A204.1 (cell line): ENCODE measurements around the gene ZNF101.

Source experiments
- FAIRE-seq: peaks from 2 replicates; lab custom pipeline; 2012; peaks lifted over from hg19 to GRCh38; lab: Jason Lieb, UNC

The ZNF101 gene

GRCh38 chr19:19668230-19669012, at the start of gene ZNF101:
ZNF101 (plus strand) TSS chr19:19668839; CDS start chr19:19668964, 125 bp downstream.
- FAIRE-seq, result peak; percentile 59

DNA sequence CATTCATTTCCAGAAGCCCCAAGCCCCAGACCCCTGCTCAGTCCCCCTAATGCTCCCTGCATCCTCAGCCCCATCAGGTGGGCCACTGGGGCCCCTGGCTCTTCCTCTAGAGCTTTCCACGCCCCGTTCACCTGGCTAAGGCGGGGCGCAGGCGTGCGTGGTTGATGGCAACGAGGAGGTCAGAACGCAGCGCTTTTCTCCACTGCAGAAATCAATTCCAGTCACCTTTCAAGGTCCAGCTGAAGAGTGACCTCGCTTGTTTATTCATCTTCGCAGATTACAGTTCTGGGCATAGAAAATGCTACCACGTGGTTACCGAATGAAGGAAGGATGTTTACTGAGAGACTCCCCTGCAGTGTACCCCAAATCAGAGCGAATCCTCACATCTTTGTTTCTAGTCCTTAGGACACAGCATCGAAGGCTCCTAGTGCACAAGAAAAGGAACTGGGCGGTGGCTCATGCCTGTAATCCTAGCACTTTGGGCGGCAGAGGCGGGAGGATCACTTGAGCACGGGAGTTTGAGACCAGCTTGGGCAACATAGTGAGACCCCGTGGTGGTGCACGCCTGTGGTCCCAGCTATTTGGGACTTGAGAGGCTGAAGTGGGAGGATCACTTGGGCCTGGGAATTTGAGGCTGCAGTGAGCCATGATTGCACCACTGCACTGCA, 49.3 kb upstream of the ZNF101 start:
- no peak for FAIRE-seq

GRCh38 chr19:19619849-19620210, 48.8 kb upstream of the ZNF101 start:
- FAIRE-seq, result no peak

GRCh38 chr19:19623383-19623782, 45.3 kb upstream of the ZNF101 start:
- FAIRE-seq, result no peak

- no peak for FAIRE-seq
Measured at GRCh38 chr19:19624032-19624570, 44.5 kb upstream of the ZNF101 start.

DNA sequence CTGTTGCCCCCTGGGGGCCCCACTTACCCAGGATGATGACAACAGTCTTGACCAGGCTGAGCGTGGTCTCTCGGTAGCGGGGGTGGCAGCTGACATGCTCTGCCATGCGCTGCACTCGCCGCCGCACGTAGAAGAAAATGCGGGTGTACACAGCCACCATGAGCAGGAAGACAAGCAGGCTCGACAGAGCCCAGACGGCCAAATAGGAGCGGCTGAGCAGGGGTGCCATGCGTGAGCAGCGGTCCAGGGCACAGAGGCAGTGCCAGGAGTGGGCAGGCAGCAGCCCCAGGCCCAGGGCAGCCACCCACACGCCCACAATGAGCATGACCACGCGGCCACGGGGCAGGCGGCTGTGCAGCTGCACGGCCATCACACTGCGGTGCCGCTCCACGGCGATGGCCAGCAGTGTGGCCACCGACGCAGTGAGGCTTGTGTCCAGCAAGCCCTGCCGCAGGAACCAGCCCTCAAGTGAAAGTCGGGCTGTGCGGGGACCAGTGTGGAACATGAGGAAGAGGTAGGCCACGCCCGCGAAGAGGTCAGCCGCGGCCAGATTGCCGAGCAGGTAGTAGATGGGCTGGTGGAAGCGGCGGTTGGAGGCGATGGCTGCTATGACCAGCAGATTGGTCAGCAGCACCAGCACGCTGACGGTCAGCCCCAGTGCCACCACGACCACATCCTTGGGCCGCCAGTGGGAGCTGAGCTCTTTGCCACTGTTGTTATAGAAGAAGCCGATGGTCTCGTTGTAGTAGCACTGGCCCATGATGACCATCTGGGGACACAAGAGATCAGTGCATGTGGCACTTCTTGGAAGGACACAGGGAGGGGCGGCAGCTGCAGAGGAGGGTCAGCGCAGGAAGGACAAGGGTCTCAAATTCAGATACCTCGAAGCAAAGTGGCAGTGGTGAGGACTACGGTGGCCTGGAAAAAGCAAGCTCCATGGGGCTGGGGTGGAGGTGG, 41.8 kb upstream of the ZNF101 start:
- FAIRE-seq, result no peak

GRCh38 chr19:19627621-19628500, 40.8 kb upstream of the ZNF101 start, which contains the start of gene LPAR2:
LPAR2 (minus strand) TSS chr19:19628220; CDS start chr19:19627275, 945 bp downstream.
- FAIRE-seq, result no peak

GRCh38 chr19:19628501-19629134, 40.0 kb upstream of the ZNF101 start:
- no peak for FAIRE-seq

DNA sequence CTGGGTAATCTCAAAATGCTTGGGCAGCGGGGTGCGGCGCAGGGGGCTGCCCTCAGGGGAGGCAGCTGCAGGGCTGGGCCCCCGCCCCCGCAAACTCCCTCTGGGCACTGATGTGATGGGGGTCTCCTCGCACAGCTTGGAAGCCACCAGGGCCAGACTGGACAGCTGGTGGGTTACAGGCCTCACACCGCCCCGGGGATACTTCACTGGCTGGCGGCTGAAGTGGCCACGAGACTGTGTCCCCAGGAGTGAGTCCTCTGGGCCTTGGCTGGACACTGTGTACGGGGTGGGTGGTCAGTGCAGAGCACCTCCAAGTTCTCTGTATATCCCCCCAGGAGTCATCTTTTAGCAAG, 38.6 kb upstream of the ZNF101 start:
- FAIRE-seq, result no peak

GRCh38 chr19:19630426-19630825, 38.2 kb upstream of the ZNF101 start:
- FAIRE-seq, result no peak

DNA sequence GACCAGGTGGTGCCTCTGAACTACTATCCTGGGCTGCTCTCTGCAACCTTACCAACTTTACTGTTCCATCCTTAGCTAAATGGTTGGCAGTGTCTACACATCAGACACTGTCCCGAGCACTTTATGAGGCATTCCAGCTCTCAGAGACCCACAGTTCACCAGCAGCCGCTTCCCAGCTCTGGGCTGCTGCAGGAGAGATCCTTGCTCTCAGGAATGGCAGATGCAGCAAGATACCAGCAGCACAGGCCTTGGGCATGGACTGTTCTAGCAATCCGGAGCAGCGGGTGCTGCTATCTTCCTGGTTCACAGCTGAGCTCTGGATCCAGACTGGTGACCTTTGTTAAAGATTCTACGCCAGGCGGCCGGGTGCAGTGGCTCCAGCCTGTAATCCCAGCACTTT, 37.3 kb upstream of the ZNF101 start:
- FAIRE-seq, result no peak

- FAIRE-seq, result no peak
Measured at GRCh38 chr19:19632661-19633060, 36.0 kb upstream of the ZNF101 start.

GRCh38 chr19:19633711-19634515, 34.7 kb upstream of the ZNF101 start:
- FAIRE-seq, result no peak

DNA sequence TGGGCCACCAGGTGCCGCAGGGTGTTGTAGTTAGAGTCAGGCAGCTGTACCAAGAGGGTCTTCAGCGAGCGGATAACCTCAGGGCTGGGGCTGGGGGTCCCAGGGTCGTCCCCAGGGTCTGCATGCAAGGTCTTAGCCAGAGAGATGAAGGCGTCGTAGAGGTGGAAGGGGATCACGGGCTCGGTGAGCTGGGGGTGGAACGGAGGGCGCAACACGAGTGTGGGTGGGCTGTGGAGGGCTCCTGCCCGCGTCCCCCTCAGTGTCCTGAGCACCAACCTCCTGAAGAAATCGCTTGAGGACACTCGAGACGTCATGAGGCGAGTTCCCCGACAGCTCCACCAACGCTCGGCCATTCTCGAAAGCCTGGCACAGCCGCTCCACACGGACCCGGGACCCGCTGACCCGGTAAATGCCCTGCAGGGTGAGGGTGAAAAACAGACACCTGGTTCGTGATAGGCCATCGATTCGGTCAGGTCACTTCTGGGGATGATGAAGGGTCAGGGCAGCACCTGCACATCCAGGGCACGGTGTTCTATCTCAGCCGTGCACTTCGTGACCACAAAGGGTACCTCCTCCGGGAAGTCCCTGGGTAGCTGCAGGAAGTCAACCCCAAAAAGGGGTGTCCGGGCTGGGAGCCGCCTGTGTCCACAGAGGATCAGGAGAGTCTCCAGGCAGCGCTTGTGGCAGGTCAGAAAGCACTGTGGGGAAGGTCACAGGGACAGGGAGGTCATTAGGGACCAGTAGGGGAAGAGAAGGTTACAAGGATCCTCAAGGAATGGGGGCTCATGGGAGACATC, 33.9 kb upstream of the ZNF101 start:
- FAIRE-seq, result no peak

GRCh38 chr19:19635313-19635702, 33.3 kb upstream of the ZNF101 start:
- FAIRE-seq, result no peak

GRCh38 chr19:19636573-19637185, 32.0 kb upstream of the ZNF101 start:
- FAIRE-seq, result no peak

- no peak for FAIRE-seq
Measured at GRCh38 chr19:19637186-19637522, 31.5 kb upstream of the ZNF101 start.

DNA sequence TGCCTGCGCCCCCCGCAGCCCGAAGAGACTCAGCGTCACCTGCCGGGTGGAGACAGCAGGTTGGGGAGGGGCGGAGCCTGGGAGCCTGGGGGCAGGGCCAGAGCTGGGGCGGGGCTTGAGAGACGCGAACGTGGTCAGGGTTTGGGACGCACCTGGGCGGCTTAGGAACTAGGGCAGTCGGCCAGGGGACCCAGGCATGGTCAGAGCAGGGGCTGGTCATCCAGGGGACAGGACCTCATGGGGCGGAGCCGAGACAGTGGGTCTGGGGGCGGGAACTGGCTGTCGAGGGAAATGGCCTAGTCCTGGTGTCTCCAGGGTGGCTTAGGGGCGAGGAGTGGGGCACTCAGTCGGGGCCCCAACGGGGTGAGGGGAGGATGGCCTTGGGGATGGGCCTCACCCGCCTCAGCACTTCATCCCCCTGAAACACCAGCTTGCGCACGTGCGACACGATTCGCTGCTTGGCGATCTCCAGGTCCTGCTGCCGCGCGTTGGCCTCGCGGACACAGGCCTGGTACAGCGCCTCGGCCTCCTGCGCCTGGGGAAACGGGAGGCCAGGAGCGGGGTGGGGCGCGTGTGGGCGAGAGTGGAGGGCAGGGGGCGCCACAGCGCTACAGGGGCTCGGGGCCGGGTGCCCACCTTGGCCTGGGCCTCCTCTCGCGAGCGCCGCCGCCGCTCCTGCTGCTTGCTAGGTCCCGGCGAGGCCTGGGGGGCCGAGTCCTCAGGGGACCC, 31.0 kb upstream of the ZNF101 start:
- no peak for FAIRE-seq
